PC-9 (cell line): Measurements from ENCODE around the gene ASTN2.

ENCODE experiments used
- CTCF ChIP-seq: fragments of 200-600 bp; sonication (generic); conservative IDR thresholded peaks from 2 replicates; pipeline ENCODE4 v1.6.1; 2017; ENCODE audit warnings: mixed run types, antibody characterized with exemption, mild to moderate bottlenecking, moderate library complexity
- EZH2 ChIP-seq: fragments of 200-600 bp; sonication (generic); IDR thresholded peaks from 2 replicates; pipeline ENCODE4 v1.8.0; 2017; ENCODE audit warnings: antibody characterized with exemption, low read depth

GRCh38 chr9:116721411-116721810, 693.4 kb downstream of the ASTN2 start:
- no peak for TF ChIP-seq EZH2
- no peak for TF ChIP-seq CTCF
